Adrenal gland (tissue), 5 donors: ENCODE data around the gene ARHGAP44.

Experiments used
- CTCF ChIP-seq, 6 experiments: fragments of 450-650 bp in 4 of 6; fragments of 200-600 bp in 2 of 6; sonication (generic) in 1 of 6; IDR thresholded peaks; 1 replicate in 5 of 6; 2 replicates in 1 of 6; pipeline versions ENCODE4 v1.5.1 to v1.8.0; 2016 to 2021; ENCODE audit warnings: antibody characterized with exemption in 6 of 6, mild to moderate bottlenecking in 2 of 6, moderate library complexity in 1 of 6
- POLR2A ChIP-seq, 2 donors: fragments of 450-650 bp; IDR thresholded peaks; one replicate each; pipeline ENCODE4 v1.6.1; 2017; ENCODE audit warnings: antibody characterized with exemption in 2 of 2, mild to moderate bottlenecking in 2 of 2, moderate library complexity in 1 of 2
- donor health status: DM: no; HTN: no; CAD: no.

GRCh38 chr17:12743046-12743445, 46.3 kb upstream of the ARHGAP44 start:
- TF ChIP-seq CTCF (IDR thresholded peaks at IDR 0.05) = no peak
- no peak for TF ChIP-seq POLR2A (IDR thresholded peaks at IDR 0.05)
